ENCODE measurements around the gene PARP3.
"Not testable (repeated sequence)": the region's sequence is repeated elsewhere in the genome, so short reads cannot be mapped to it uniquely, and the experiment has no call there.

Gene PARP3

GRCh38 chr3:51986010-51986947, 44.1 kb downstream of the PARP3 start:
- DNase-seq: no peak

GRCh38 chr3:51987568-51987967, 45.4 kb downstream of the PARP3 start:
- DNase-seq: no peak

DNA sequence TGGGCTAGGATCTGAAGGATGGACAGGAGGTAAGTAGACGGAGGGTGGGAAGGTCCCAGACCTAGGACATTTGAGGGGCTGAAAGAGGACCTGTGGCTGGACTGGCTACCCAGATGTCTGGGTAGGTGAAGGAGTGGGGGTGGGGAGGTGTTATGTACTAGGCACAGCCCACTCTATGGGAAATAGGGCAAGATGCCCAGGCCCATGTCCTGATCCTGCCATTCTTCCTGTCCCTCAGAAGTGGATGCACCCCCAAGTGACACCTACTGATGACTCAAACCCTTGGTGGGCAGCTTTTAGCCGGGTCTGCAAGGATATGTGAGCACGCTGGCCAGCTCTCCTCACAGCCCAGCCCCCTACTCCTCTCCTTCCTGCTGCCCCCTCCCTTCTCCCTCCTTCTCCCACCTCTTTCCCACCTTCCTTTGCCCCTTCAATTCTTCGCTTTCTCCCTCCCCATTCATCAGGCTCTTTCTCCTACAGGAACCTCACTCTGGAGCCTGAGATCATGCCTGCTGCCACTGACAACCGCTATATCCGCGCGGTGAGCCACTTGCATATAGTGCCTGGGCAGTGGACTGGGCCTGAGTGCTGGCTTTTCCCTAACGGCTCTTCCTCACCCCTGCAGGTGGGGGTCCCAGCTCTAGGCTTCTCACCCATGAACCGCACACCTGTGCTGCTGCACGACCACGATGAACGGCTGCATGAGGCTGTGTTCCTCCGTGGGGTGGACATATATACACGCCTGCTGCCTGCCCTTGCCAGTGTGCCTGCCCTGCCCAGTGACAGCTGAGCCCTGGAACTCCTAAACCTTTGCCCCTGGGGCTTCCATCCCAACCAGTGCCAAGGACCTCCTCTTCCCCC, 46.4 kb downstream of the PARP3 start:
- DNase-seq: no peak

GRCh38 chr3:51990501-51990971, 48.4 kb downstream of the PARP3 start:
- not testable (repeated sequence) for DNase-seq

GRCh38 chr3:51992017-51992682, 50.0 kb downstream of the PARP3 start:
- DNase-seq: no peak

GRCh38 chr3:51993657-51994056, 51.5 kb downstream of the PARP3 start:
- DNase-seq: not testable (repeated sequence)

DNA sequence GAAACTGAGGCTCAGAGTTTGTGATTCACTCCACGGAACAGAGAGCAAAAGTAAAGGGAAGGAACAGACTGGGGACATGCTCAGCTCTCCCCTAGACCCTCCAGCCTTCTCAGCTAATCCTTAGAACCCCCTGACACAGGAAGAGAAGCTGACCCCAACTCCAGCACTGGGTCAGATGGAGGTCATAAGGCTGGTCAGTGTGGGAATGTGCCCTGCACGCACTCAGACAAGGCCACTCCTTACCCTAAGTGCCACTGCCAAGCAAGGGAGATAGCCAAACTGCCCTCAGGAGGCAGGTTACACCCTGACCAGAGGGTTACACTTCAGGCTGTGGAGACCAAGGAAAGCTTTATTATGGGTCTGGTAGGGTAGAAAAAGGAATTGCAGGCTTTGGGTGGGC, 52.4 kb downstream of the PARP3 start:
- no peak for DNase-seq

GRCh38 chr3:51995346-51996163, 53.4 kb downstream of the PARP3 start, which contains the start of gene RPL29:
Gene RPL29, minus strand, starts transcription at chr3:51995895. Its CDS starts 434 bp downstream, at chr3:51995461.
- peak; percentile 91 for DNase-seq

DNA sequence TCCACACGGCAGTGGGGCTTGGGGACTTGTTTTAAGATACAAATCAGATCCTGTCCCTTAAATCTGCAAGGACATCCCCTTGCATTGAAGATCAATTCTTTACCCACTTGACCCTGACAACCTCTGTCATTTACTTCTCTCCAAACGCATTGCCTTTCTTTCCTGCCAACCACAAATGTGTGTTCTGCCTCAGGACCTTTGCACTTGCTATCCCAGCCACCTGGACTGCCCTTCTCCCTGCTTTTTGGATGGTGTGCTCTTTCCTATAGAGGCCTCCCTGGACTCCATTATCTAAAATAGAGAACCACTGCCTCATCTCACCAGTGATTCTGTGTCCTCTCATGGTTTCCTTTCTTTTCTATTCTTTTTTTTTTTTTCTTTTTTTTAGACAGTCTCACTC, 55.0 kb downstream of the PARP3 start:
- DNase-seq: no peak

DNA sequence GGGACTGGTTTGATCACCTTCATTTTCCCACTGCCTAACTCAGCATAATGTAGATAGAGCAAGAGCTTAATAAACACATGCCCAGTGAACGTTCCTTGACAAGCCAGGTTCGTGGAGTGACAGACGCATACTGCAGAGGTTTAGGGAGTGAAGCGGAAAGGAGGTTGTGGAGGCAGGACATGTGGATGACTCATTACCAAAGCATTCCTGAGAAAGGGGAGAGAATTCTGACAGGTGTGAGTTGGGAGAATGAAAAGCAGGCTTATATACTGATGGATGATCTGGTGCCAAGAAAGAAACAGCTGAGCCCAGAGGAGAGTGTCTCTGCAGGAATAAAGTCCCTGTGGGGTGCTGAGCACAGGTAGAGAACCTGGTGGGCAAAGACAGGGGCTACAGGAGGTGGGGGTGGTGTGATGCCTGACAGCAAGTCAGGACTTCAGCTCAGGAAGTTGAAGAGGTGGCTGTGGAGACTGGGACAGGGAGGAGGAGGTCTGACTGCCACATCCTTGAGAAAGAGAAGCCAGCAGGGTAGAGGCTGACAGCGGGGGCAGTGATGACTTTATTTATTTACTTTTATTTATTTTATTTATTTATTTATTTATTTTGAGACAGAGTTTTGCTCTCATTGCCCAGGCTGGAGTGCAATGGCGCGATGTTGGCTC, 55.9 kb downstream of the PARP3 start:
- no peak for DNase-seq
